CD4-positive, alpha-beta T cell treated with Interleukin-1 beta for 1 hour (primary cell): ENCODE data around the gene GMEB2.

Experiments used
- DNase-seq, 2 donors: peaks; one replicate each; pipeline ENCODE4 v3.0.0-alpha.2; 2020 to 2022

Gene GMEB2

GRCh38 chr20:63556873-63557478 is 69.9 kb downstream of the GMEB2 start:
- no peak for DNase-seq

- no peak for DNase-seq
Observed at GRCh38 chr20:63555661-63556381, 71.1 kb downstream of the GMEB2 start.

GRCh38 chr20:63554361-63555278 is 72.3 kb downstream of the GMEB2 start:
- DNase-seq: peak in 1 of 2 donors; percentile 34

- peak; percentile 64 to 71 for DNase-seq
Observed at GRCh38 chr20:63553933-63554290, 73.0 kb downstream of the GMEB2 start, which contains the start of gene FNDC11. Gene FNDC11 (plus strand): TSS chr20:63554159. CDS start chr20:63555664, 1,505 bp downstream.

- DNase-seq: peak; percentile 90 to 92
Observed at GRCh38 chr20:63553251-63553932, 73.5 kb downstream of the GMEB2 start.

- peak; percentile 70 to 71 for DNase-seq
Observed at GRCh38 chr20:63552481-63553249, 74.2 kb downstream of the GMEB2 start.

- DNase-seq: no peak
Observed at GRCh38 chr20:63551068-63551467, 75.8 kb downstream of the GMEB2 start.

- DNase-seq: no peak
Observed at GRCh38 chr20:63549679-63550282, 77.1 kb downstream of the GMEB2 start.

- DNase-seq: no peak
Observed at GRCh38 chr20:63549019-63549418, 77.9 kb downstream of the GMEB2 start.

GRCh38 chr20:63548542-63548941 is 78.4 kb downstream of the GMEB2 start:
- no peak for DNase-seq

GRCh38 chr20:63547725-63548480 is 79.0 kb downstream of the GMEB2 start, which contains the start of gene SRMS:
Gene SRMS (minus strand): TSS chr20:63547749. CDS start chr20:63547463, 286 bp downstream.
- DNase-seq: no peak

GRCh38 chr20:63546956-63547724 is 79.8 kb downstream of the GMEB2 start:
- no peak for DNase-seq

GRCh38 chr20:63546256-63546955 is 80.5 kb downstream of the GMEB2 start:
- no peak for DNase-seq

GRCh38 chr20:63545814-63546213 is 81.1 kb downstream of the GMEB2 start:
- no peak for DNase-seq

- DNase-seq: no peak
Observed at GRCh38 chr20:63544958-63545516, 81.9 kb downstream of the GMEB2 start.

GRCh38 chr20:63544241-63544957 is 82.5 kb downstream of the GMEB2 start:
- no peak for DNase-seq

- no peak for DNase-seq
Observed at GRCh38 chr20:63543733-63544132, 83.2 kb downstream of the GMEB2 start.

- DNase-seq: no peak
Observed at GRCh38 chr20:63543131-63543530, 83.8 kb downstream of the GMEB2 start.
